GM12878 (cell line): Measurements from ENCODE around the gene GAB1. TPM values are rescaled to one million over a fixed set of nuclear protein-coding genes. Genes with fewer than 3 reads are reported as not detected.

ENCODE experiments used
- ATAC-seq: fragments of 200-7000 bp; cut with Tn5 transposase; 3 replicates; pipeline ENCODE4 v1.9.1; 2020; ENCODE audit warnings: mild to moderate bottlenecking, moderate library complexity
- BruUV-seq: library from RNA; stranded (reverse); fragments of 400-500 nt; replicated peaks from 2 replicates; lab custom pipeline; 2021; lab: Mats Ljungman, UMichigan
- CTCF ChIA-PET: fragments of 300-600 bp; sonication (Branson Sonifier 250); formaldehyde crosslinking; extraction: SDS; loops from one replicate; lab custom pipeline; 2021; ENCODE audit warnings: inconsistent platforms; lab: Yijun Ruan, JAX
- POLR2A ChIA-PET: fragments of 350-600 bp; formaldehyde crosslinking; extraction: SDS; loops from one replicate; lab custom pipeline; 2021; ENCODE audit warnings: inconsistent platforms; lab: Charles Lee
- RAD21 ChIA-PET: fragments of 300-600 bp; sonication (Branson Sonifier 250); formaldehyde crosslinking; loops from one replicate; lab custom pipeline; 2023; ENCODE audit warnings: antibody characterized with exemption; ENCODE audit not compliant: unreplicated experiment; lab: Charles Lee
- SMC1A ChIA-PET: fragments of 300-600 bp; sonication (Branson Sonifier 250); formaldehyde crosslinking; loops from one replicate; lab custom pipeline; 2023; ENCODE audit not compliant: unreplicated experiment, uncharacterized antibody; lab: Charles Lee
- DNase-seq: peaks from one replicate; pipeline ENCODE4 v3.0.0-alpha.2; 2011; ENCODE audit warnings: low read depth, low spot score
- FAIRE-seq: peaks from 3 replicates; lab custom pipeline; 2011; peaks lifted over from hg19 to GRCh38; lab: Jason Lieb, UNC
- H2AFZ ChIP-seq: 2 replicates; pipeline ENCODE4 v1.6.0; 2011; ENCODE audit warnings: low read depth, low read length, control low read depth; ENCODE audit not compliant: control insufficient read depth
- H3K27ac ChIP-seq: 2 replicates; pipeline ENCODE4 v1.5.1; 2011; ENCODE audit warnings: control low read depth; ENCODE audit not compliant: control insufficient read depth, insufficient read depth
- H3K27me3 ChIP-seq, 2 experiments: replicated peaks in 1 of 2; 2 replicates each; pipeline versions ENCODE4 v1.6.0 to v1.6.1; 2011; ENCODE audit warnings: low read length in 1 of 2; ENCODE audit not compliant: control insufficient read depth in 2 of 2, insufficient read depth in 2 of 2
- H3K36me3 ChIP-seq, 2 experiments: 2 replicates each; pipeline ENCODE4 v1.5.1; 2011; ENCODE audit warnings: low read length in 1 of 2; ENCODE audit not compliant: control insufficient read depth in 2 of 2, insufficient read depth in 2 of 2
- H3K4me1 ChIP-seq: 2 replicates; pipeline ENCODE4 v1.6.1; 2011; ENCODE audit warnings: mild to moderate bottlenecking, low read length, moderate library complexity, mixed read lengths; ENCODE audit not compliant: control insufficient read depth, insufficient read depth
- H3K4me2 ChIP-seq: 2 replicates; pipeline ENCODE4 v1.6.0; 2011; ENCODE audit warnings: control low read depth; ENCODE audit not compliant: control insufficient read depth, insufficient read depth
- H3K4me3 ChIP-seq: fragments of 200-600 bp; sonication (generic); 2 replicates; pipeline ENCODE4 v1.5.1; 2016
- H3K79me2 ChIP-seq: 2 replicates; pipeline ENCODE4 v1.6.0; 2011; ENCODE audit warnings: low read length; ENCODE audit not compliant: control insufficient read depth, insufficient read depth
- H3K9ac ChIP-seq: 2 replicates; pipeline ENCODE4 v1.8.0; 2011; ENCODE audit warnings: low read length, control low read depth, mixed read lengths; ENCODE audit not compliant: control insufficient read depth, insufficient read depth
- H3K9me3 ChIP-seq: replicated peaks from 3 replicates; pipeline ENCODE4 v1.5.1; 2011; ENCODE audit warnings: mild to moderate bottlenecking, low read length; ENCODE audit not compliant: control insufficient read depth, insufficient read depth
- H4K20me1 ChIP-seq: 2 replicates; pipeline ENCODE4 v1.6.0; 2011; ENCODE audit not compliant: control insufficient read depth, insufficient read depth
- PBX3 ChIP-seq: IDR thresholded peaks from 2 replicates; pipeline ENCODE4 v1.6.1; 2011; ENCODE audit warnings: mild to moderate bottlenecking, low read depth, low read length, moderate library complexity; ENCODE audit not compliant: insufficient replicate concordance
- YY1 ChIP-seq: IDR thresholded peaks from 2 replicates; pipeline ENCODE4 v1.6.1; 2011; ENCODE audit warnings: low read depth, mild to moderate bottlenecking, low read length
- WGBS: methylation state at CpG from one replicate; pipeline ENCODE4 v1.1.6; 2016; ENCODE audit warnings: low lambda C conversion rate; ENCODE audit not compliant: insufficient replicate concordance, insufficient coverage; ENCODE audit errors: missing lambda C conversion rate; 5-methylcytosine and 5-hydroxymethylcytosine counted together
- in situ Hi-C: fragments of 300-500 bp; cut with MboI; formaldehyde crosslinking; loops from 9 replicates; pipeline ENCODE4 v1.14.3; 2018; ENCODE audit warnings: mixed read lengths
- intact Hi-C: fragments of 100-400 bp; cut with micrococcal nuclease; formaldehyde crosslinking; loops from one replicate; pipeline ENCODE4 v1.14.2; 2022; ENCODE audit not compliant: unreplicated experiment
- polyA plus RNA-seq, 11 experiments: library from polyadenylated mRNA; depleted of rRNA in 4 of 11; unstranded in 6 of 11; stranded (reverse) in 5 of 11; fragments of >200 nt; fragmentation: Nextera tagmentation in 4 of 11; fragmentation: Illumina TruSeq in 1 of 11; extraction: Ambion mirVana in 4 of 11; extraction: Trizol in 1 of 11; gene quantifications; 1 replicate in 1 of 11; 2 replicates in 10 of 11; pipeline versions ENCODE4 v1.2.1 to v1.2.3, GENCODE V29; 2011 to 2016; ENCODE audit warnings: inconsistent platforms in 2 of 11, missing spikeins in 2 of 11, low read depth in 1 of 11
- total RNA-seq, 4 experiments: library from RNA; depleted of rRNA in 3 of 4; stranded (reverse); fragments of >200 nt in 3 of 4; fragmentation: Illumina TruSeq in 1 of 4; extraction: Trizol in 1 of 4; gene quantifications; 2 replicates each; pipeline versions ENCODE4 v1.2.1 to v1.2.3, GENCODE V29; 2013 to 2021

GAB1 gene
- total and polyA plus RNA-seq, 10 of the 15 experiments (the other 5 are each of a cell fraction or from before 2014, with no cell fraction given): 0.37 to 5.3 (median 3.2) TPM

GRCh38 chr4:143356493-143356892, 19.8 kb downstream of the GAB1 start:
- Histone ChIP-seq H3K4me1 (peaks cover 21% of the 10 kb centered on the region), H3K79me2 (no peaks in the 10 kb centered on the region), H3K9ac (no peak overlapping the region), H3K27ac (no peak overlapping the region), H2AFZ (no peak overlapping the region), H3K4me3 (no peak overlapping the region), H3K27me3 (no peaks in the 10 kb centered on the region), H3K4me2 (no peak overlapping the region), H3K9me3 (no peaks in the 10 kb centered on the region), H4K20me1 (no peaks in the 10 kb centered on the region), H3K36me3 (no peaks in the 10 kb centered on the region)
- ChIA-PET POLR2A (interaction anchor here (1.1 to 10.0 kb wide), 2 partner anchors 15 to 16 kb away, joined by 5 to 94 read pairs; partner anchors contain the start of gene GAB1), RAD21 (interaction anchor here (1.8 to 4.9 kb wide), 3 partner anchors 12 to 20 kb away, joined by 9 to 61 read pairs (median 28); partner anchors contain the start of gene GAB1), SMC1A (interaction anchor here (0.7 to 4.2 kb wide), 6 partner anchors 9 to 61 kb away, joined by 3 to 55 read pairs (median 16); partner anchors contain the start of gene GAB1), CTCF (interaction anchor here (0.7 to 9.1 kb wide), 4 partner anchors 9 to 20 kb away, joined by 3 to 76 read pairs (median 13); partner anchors contain the start of gene GAB1)
- intact Hi-C loops: loop anchor here (5.0 kb wide), 1 partner anchor 169 kb away; no protein-coding TSS in a partner anchor
- FAIRE-seq: no peak
- BruUV-seq: no TSS peak
- peak; percentile 15 for ATAC-seq
- no peak for TF ChIP-seq PBX3
- 0 out of 2 replicates have a peak, but pooled peaks have one; percentile 22 for TF ChIP-seq YY1
- TF ChIP-seq, all 136 proteins: peak for 1
- in situ Hi-C loops: no loop called here
- 44% methylated on average over 3 of the region's 3 CpGs for WGBS
- no peak for DNase-seq
